Epithelial cell of esophagus (primary cell): ENCODE results near the gene SPRED2.

ENCODE experiments used
- DNase-seq: peaks from one replicate; pipeline ENCODE4 v3.0.0; 2010; ENCODE audit warnings: low read depth
- H3K4me3 ChIP-seq: 2 replicates; pipeline ENCODE4 v1.5.1; 2011; ENCODE audit warnings: mild to moderate bottlenecking, low read length, control low read depth
- TF ChIP-seq, protein P1 (sequence below): IDR thresholded peaks from 2 replicates; pipeline ENCODE4 v1.5.1; 2011; ENCODE audit warnings: low read depth, mild to moderate bottlenecking, low read length, control low read depth, inconsistent platforms; ENCODE audit not compliant: insufficient read depth; ENCODE audit errors: missing control alignments

Gene SPRED2, protein sequence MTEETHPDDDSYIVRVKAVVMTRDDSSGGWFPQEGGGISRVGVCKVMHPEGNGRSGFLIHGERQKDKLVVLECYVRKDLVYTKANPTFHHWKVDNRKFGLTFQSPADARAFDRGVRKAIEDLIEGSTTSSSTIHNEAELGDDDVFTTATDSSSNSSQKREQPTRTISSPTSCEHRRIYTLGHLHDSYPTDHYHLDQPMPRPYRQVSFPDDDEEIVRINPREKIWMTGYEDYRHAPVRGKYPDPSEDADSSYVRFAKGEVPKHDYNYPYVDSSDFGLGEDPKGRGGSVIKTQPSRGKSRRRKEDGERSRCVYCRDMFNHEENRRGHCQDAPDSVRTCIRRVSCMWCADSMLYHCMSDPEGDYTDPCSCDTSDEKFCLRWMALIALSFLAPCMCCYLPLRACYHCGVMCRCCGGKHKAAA

GRCh38 chr2:65432227-65433190 lies at the start of gene SPRED2:
TSS of gene SPRED2 (minus strand) at chr2:65432599. CDS start at chr2:65431987, 612 bp downstream.
- DNase-seq = peak; percentile 95
- TF ChIP-seq, protein P1, sequence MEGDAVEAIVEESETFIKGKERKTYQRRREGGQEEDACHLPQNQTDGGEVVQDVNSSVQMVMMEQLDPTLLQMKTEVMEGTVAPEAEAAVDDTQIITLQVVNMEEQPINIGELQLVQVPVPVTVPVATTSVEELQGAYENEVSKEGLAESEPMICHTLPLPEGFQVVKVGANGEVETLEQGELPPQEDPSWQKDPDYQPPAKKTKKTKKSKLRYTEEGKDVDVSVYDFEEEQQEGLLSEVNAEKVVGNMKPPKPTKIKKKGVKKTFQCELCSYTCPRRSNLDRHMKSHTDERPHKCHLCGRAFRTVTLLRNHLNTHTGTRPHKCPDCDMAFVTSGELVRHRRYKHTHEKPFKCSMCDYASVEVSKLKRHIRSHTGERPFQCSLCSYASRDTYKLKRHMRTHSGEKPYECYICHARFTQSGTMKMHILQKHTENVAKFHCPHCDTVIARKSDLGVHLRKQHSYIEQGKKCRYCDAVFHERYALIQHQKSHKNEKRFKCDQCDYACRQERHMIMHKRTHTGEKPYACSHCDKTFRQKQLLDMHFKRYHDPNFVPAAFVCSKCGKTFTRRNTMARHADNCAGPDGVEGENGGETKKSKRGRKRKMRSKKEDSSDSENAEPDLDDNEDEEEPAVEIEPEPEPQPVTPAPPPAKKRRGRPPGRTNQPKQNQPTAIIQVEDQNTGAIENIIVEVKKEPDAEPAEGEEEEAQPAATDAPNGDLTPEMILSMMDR = peak; percentile 21
- H3K4me3 ChIP-seq = peak within 1 kb of the TSS; percentile 77

GRCh38 chr2:65481961-65482360 lies 49.6 kb upstream of the SPRED2 start:
- TF ChIP-seq, protein P1 = no peak
- no peak overlapping the region for H3K4me3 ChIP-seq
- no peak for DNase-seq

GRCh38 chr2:65479524-65479923 lies 47.1 kb upstream of the SPRED2 start:
- no peak overlapping the region for H3K4me3 ChIP-seq
- no peak for DNase-seq
- TF ChIP-seq, protein P1 = no peak

GRCh38 chr2:65478498-65479135 lies 46.2 kb upstream of the SPRED2 start:
- H3K4me3 ChIP-seq = no peak overlapping the region
- TF ChIP-seq, protein P1 = no peak
- DNase-seq = no peak

DNA sequence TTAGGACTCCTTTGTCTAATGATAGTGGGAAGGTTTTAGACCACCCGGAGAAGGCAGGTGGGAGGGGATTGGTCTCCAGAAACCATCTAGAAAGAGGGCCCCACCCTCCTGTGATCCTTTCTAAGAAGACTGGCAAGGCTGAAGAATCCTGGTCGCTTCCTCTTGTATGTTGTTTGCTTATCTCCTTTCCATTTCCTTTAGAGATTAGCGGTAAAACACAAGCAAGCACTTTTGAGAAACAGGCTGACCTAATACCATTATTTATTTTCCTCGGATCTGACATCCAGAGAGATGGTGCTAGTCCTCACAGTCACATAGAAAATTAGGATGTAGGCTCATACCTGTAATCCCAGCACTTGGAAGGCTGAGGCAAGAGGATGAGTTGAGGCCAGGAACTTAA lies 45.2 kb upstream of the SPRED2 start:
- DNase-seq = no peak
- TF ChIP-seq, protein P1 = no peak
- no peak overlapping the region for H3K4me3 ChIP-seq

DNA sequence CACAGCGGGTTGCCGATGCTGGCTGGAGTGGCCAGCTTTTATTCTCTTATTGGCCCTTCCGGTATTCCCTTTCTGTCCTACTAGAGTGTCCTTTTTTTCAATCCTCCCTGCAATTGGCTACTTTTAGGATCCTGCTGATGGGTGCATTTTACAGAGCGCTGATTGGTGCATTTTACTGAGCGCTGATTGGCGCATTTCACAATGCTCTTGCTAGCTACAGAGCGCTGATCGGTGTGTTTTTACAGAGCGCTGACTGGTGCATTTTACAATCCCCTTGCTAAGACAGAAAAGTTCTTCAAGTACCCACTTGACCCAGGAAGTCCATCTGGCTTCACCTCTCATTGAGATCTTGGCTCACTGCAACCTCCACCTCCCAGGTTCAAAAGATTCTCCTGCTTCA lies 44.4 kb upstream of the SPRED2 start:
- H3K4me3 ChIP-seq = no peak overlapping the region
- DNase-seq = no peak
- TF ChIP-seq, protein P1 = no peak
